Breast epithelium (tissue), 4 donors: ENCODE results near the gene RABL2B. TPM values are rescaled to one million over a fixed set of nuclear protein-coding genes. Genes with fewer than 3 reads are reported as not detected.
"Not testable (repeated sequence)": the region's sequence is repeated elsewhere in the genome, so short reads cannot be mapped to it uniquely, and the experiment has no call there.

ENCODE experiments used
- DNase-seq, 2 donors: peaks; one replicate each; pipeline ENCODE4 v3.0.0-alpha.2; 2019; ENCODE audit warnings: low spot score in 2 of 2
- H3K27ac ChIP-seq, 2 donors: fragments of 200-600 bp; sonication (generic) in 1 of 2; one replicate each; pipeline ENCODE4 v1.5.1; 2016 to 2019; ENCODE audit warnings: mild to moderate bottlenecking in 1 of 2
- H3K27me3 ChIP-seq, 2 donors: fragments of 200-600 bp; sonication (generic) in 1 of 2; one replicate each; pipeline versions ENCODE4 v1.5.1 to v1.6.0; 2017 to 2019; ENCODE audit warnings: control low read depth in 1 of 2, mild to moderate bottlenecking in 1 of 2
- H3K36me3 ChIP-seq: fragments of 200-600 bp; one replicate; pipeline ENCODE4 v1.5.1; 2019
- H3K4me1 ChIP-seq, 2 donors: fragments of 200-600 bp; sonication (generic); one replicate each; pipeline ENCODE4 v1.5.1; 2016 to 2019; ENCODE audit warnings: control low read depth in 1 of 2
- H3K4me3 ChIP-seq, 3 donors: fragments of 200-600 bp; sonication (generic); 1 replicate in 2 of 3; 2 replicates in 1 of 3; pipeline ENCODE4 v1.5.1; 2016 to 2019; ENCODE audit warnings: mild to moderate bottlenecking in 3 of 3, moderate library complexity in 2 of 3
- H3K9me3 ChIP-seq, 2 donors: fragments of 200-600 bp; sonication (generic) in 1 of 2; one replicate each; pipeline ENCODE4 v1.5.1; 2016 to 2019; ENCODE audit warnings: control low read depth in 1 of 2
- POLR2A ChIP-seq: fragments of 450-650 bp; IDR thresholded peaks from one replicate; pipeline ENCODE4 v1.6.1; 2016; ENCODE audit warnings: antibody characterized with exemption, mild to moderate bottlenecking, moderate library complexity
- POLR2AphosphoS5 ChIP-seq, 3 donors: sonication (generic); formaldehyde crosslinking; IDR thresholded peaks; one replicate each; pipeline ENCODE4 v1.6.1; 2017; ENCODE audit warnings: antibody characterized with exemption in 3 of 3
- intact Hi-C: fragments of 100-400 bp; cut with DNase I; formaldehyde crosslinking; loops from one replicate; pipeline ENCODE4 v1.15.1; 2023; ENCODE audit warnings: low total_unique reads
- total RNA-seq, 3 donors: library from RNA; depleted of rRNA; stranded (reverse); fragments of >200 nt; gene quantifications; one replicate each; pipeline ENCODE4 v1.1.0, GENCODE V29; 2016
- TF ChIP-seq, protein P1 (sequence below), 3 donors: fragments of 450-650 bp; IDR thresholded peaks; one replicate each; pipeline ENCODE4 v1.5.1; 2016 to 2017; ENCODE audit warnings: antibody characterized with exemption in 3 of 3, mild to moderate bottlenecking in 3 of 3, moderate library complexity in 3 of 3

The RABL2B gene
- total RNA-seq, 3 donors from 2014 or later = 16.0 to 33.1 (median 32.1) TPM

DNA sequence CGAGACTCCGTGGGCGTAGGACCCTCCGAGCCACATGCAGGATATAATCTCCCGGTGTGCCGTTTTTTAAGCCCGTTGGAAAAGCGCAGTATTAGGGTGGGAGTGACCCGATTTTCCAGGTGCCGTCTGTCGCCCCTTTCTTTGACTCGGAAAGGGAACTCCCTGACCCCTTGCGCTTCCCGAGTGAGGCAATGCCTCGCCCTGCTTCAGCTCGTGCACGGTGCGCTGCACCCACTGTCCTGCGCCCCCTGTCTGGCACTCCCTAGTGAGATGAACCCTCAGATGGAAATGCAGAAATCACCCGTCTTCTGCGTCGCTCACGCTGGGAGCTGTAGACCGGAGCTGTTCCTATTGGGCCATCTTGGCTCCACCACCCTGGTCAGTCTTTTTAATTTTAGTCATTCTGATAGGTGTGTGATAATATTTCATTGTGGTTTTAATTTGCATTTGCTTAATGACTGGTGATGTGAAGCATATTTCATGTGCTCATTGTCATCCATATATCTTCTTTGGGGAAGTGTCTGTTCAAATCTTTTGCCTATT lies 26.4 kb downstream of the RABL2B start:
- Histone ChIP-seq H3K27ac (peak overlapping the region in 1 of 2 donors; percentile 68), H3K4me3 (peak overlapping the region; percentile 48 to 78 (median 58))
- intact Hi-C loops, H3K9me3 ChIP-seq, DNase-seq, H3K36me3 ChIP-seq, H3K4me1 ChIP-seq, H3K27me3 ChIP-seq: not testable (repeated sequence)
- peak in 2 of 3 donors; percentile 6 to 23 for TF ChIP-seq POLR2AphosphoS5 (IDR thresholded peaks at IDR 0.05)

DNA sequence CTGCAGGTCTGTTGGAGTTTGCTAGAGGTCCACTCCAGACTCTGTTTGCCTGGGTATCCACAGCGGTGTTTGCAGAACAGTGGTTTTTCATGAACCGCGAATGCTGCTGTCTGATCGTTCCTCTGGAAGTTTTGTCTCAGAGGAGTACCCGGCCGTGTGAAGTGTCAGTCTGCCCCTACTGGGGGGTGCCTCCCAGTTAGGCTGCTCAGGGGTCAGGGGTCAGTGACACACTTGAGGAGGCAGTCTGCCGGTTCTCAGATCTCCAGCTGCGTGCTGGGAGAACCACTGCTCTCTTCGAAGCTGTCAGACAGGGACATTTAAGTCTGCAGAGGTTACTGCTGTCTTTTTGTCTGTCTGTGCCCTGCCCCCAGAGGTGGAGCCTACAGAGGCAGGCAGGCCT lies 27.0 kb downstream of the RABL2B start:
- H3K4me1 ChIP-seq, intact Hi-C loops, H3K27me3 ChIP-seq, H3K9me3 ChIP-seq, DNase-seq, H3K36me3 ChIP-seq, H3K27ac ChIP-seq: not testable (repeated sequence)
- H3K4me3 ChIP-seq = peak overlapping the region; percentile 48 to 78 (median 58)

- H3K27ac ChIP-seq, H3K4me3 ChIP-seq, DNase-seq, H3K27me3 ChIP-seq, H3K36me3 ChIP-seq, intact Hi-C loops, H3K4me1 ChIP-seq, H3K9me3 ChIP-seq: not testable (repeated sequence)
Measured at GRCh38 chr22:50755251-50755650, 28.2 kb downstream of the RABL2B start.

DNA sequence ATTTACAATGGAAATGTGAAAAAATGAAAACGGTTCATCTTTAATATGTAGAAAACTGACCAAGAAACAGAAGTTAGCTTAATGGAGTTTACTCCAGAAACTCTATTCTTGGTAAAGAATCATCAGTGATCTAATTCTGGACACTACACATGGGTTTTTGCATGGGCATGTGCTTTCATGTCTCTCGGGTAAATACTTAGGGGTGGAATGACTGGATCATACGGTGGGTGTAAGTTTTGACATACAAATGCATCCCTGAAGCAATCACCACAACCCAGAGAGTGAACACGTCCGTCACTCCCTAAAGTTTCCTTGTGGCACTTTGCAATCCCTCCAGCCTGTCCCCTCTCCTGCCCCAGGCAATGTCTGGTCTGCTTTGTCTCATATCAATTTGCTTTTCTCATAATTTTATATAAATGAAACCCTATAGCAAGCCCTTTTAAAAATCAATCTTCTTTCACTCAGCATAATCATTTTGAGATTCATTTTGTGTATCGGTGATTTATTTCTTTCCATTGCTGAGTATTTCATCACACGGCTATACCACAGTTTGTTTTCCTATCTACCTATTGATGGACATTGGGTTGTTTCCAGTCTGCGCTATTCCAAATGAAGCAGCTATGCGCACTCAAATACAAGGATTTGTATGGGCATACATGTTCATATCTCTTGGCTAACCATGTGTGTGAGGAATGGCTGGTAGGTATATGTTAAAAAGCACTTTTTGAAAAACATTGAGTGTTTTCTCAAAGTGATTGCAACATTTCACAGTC lies 33.9 kb downstream of the RABL2B start:
- H3K27me3 ChIP-seq, H3K4me3 ChIP-seq, H3K4me1 ChIP-seq, H3K36me3 ChIP-seq, intact Hi-C loops, H3K9me3 ChIP-seq, DNase-seq, H3K27ac ChIP-seq: not testable (repeated sequence)

DNA sequence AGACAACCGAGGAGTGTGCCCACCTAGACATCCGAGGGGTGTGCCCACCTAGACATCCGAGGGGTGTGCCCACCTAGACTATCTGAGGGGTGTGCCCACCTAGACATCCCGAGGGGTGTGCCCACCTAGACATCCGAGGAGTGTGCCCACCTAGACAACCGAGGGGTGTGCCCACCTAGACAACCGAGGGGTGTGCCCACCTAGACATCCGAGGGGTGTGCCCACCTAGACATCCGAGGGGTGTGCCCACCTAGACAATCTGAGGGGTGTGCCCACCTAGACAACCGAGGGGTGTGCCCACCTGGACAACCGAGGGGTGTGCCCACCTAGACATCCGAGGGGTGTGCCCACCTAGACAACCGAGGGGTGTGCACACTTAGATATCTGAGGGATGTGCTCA lies 34.8 kb downstream of the RABL2B start:
- H3K27me3 ChIP-seq, H3K4me3 ChIP-seq, H3K27ac ChIP-seq, H3K36me3 ChIP-seq, intact Hi-C loops, H3K9me3 ChIP-seq, H3K4me1 ChIP-seq, DNase-seq: not testable (repeated sequence)

DNA sequence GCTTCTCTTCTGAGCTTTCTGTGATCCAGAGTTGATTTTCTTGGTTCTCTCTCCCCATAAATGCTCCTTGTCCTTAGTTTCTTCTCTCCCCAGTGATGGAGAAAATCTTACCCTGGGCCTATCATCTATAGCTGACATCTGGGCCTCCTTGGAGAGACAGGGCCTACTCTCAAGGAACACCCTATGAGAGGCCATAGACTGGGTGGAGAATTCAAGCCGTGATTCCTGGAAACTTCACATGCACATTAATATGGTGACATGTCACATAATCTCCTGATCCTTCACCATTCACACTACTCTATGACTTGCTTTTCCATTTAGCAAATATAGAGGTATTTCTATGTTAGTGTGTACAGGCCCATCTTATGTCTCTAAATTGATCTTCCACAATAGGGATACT lies 35.9 kb downstream of the RABL2B start:
- H3K27ac ChIP-seq, intact Hi-C loops, H3K27me3 ChIP-seq, H3K36me3 ChIP-seq, DNase-seq, H3K9me3 ChIP-seq, H3K4me1 ChIP-seq, H3K4me3 ChIP-seq: not testable (repeated sequence)

GRCh38 chr22:50744424-50744823 lies 39.0 kb downstream of the RABL2B start:
- intact Hi-C loops, H3K36me3 ChIP-seq, DNase-seq, H3K4me1 ChIP-seq, H3K9me3 ChIP-seq, H3K27ac ChIP-seq, H3K4me3 ChIP-seq, H3K27me3 ChIP-seq: not testable (repeated sequence)

- intact Hi-C loops, DNase-seq, H3K36me3 ChIP-seq, H3K27me3 ChIP-seq, H3K27ac ChIP-seq, H3K4me3 ChIP-seq, H3K4me1 ChIP-seq, H3K9me3 ChIP-seq: not testable (repeated sequence)
Measured at GRCh38 chr22:50740714-50741113, 42.7 kb downstream of the RABL2B start.

DNA sequence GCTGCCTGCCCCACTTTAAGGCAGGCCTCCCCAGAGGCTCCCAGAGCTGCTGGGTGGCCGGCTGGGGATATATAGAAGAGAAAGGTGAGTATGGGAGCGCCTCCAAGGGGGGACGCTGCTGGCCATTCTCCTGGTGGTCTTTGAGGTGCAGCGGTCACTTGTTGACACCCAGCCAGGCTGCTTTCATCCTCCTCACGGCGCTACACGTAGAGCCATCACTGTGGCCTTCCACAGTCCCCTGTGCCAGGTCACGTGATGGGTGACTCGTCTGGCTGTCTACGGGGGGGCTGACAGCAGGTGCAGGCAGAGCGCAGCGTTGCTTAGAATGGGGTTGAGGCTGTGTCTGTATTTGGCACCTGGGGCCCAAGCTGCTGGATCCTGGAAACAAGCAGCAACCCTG lies 43.5 kb downstream of the RABL2B start:
- intact Hi-C loops = no loop called here
- no peak for DNase-seq
- TF ChIP-seq POLR2AphosphoS5 (IDR thresholded peaks at IDR 0.05) = no peak
- TF ChIP-seq POLR2A = no peak
- TF ChIP-seq, protein P1, sequence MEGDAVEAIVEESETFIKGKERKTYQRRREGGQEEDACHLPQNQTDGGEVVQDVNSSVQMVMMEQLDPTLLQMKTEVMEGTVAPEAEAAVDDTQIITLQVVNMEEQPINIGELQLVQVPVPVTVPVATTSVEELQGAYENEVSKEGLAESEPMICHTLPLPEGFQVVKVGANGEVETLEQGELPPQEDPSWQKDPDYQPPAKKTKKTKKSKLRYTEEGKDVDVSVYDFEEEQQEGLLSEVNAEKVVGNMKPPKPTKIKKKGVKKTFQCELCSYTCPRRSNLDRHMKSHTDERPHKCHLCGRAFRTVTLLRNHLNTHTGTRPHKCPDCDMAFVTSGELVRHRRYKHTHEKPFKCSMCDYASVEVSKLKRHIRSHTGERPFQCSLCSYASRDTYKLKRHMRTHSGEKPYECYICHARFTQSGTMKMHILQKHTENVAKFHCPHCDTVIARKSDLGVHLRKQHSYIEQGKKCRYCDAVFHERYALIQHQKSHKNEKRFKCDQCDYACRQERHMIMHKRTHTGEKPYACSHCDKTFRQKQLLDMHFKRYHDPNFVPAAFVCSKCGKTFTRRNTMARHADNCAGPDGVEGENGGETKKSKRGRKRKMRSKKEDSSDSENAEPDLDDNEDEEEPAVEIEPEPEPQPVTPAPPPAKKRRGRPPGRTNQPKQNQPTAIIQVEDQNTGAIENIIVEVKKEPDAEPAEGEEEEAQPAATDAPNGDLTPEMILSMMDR (IDR thresholded peaks at IDR 0.05) = no peak

More for the DNA sequence above, 43.5 kb downstream of the RABL2B start:
- Histone ChIP-seq H3K27me3 (no peaks in the 10 kb centered on the region), H3K27ac (no peak overlapping the region), H3K9me3 (no peaks in the 10 kb centered on the region), H3K4me3 (no peak overlapping the region), H3K36me3 (no peaks in the 10 kb centered on the region), H3K4me1 (no peaks in the 10 kb centered on the region)
